HepG2 (cell line): ENCODE measurements around the gene RPS14. TPM values are rescaled to one million over a fixed set of nuclear protein-coding genes. Genes with fewer than 3 reads are reported as not detected.

Experiments
- BRD4 ChIP-seq: sonication (generic); formaldehyde crosslinking; IDR thresholded peaks from 2 replicates; pipeline ENCODE4 v1.4.0; 2020; ENCODE audit warnings: missing genetic modification reagents
- FOXC1 ChIP-seq: sonication (generic); formaldehyde crosslinking; IDR thresholded peaks from 2 replicates; pipeline ENCODE4 v1.8.0; 2022; ENCODE audit warnings: mild to moderate bottlenecking, missing genetic modification reagents, borderline replicate concordance
- KLF11 ChIP-seq: IDR thresholded peaks from 2 replicates; pipeline ENCODE4 v1.6.1; 2016; ENCODE audit warnings: missing compliant biosample characterization
- KLF12 ChIP-seq: sonication (generic); formaldehyde crosslinking; IDR thresholded peaks from 2 replicates; pipeline ENCODE4 v1.4.0; 2020; ENCODE audit warnings: missing genetic modification reagents, borderline replicate concordance
- MAFF ChIP-seq: IDR thresholded peaks from 2 replicates; pipeline ENCODE4 v1.6.1; 2011; ENCODE audit warnings: low read depth, low read length, improper control_type of control experiment
- MXD4 ChIP-seq: IDR thresholded peaks from 2 replicates; pipeline ENCODE4 v1.6.1; 2016; ENCODE audit warnings: mild to moderate bottlenecking, missing biosample characterization, missing genetic modification reagents
- NCOA2 ChIP-seq: sonication (generic); formaldehyde crosslinking; IDR thresholded peaks from 2 replicates; pipeline ENCODE4 v1.8.0; 2022; ENCODE audit warnings: inconsistent platforms
- PAWR ChIP-seq: sonication (generic); formaldehyde crosslinking; IDR thresholded peaks from 2 replicates; pipeline ENCODE4 v1.4.0; 2020; ENCODE audit warnings: missing genetic modification reagents, mild to moderate bottlenecking, borderline replicate concordance
- PHF21A ChIP-seq: sonication (generic); formaldehyde crosslinking; IDR thresholded peaks from 2 replicates; pipeline ENCODE4 v1.5.0; 2020; ENCODE audit warnings: mild to moderate bottlenecking, missing genetic modification reagents
- RBM22 ChIP-seq: fragments of 200-400 bp; formaldehyde crosslinking; optimal IDR thresholded peaks from 2 replicates; pipeline ENCODE3; 2017; ENCODE audit warnings: mild to moderate bottlenecking, low read length, moderate library complexity
- SALL2 ChIP-seq: sonication (generic); formaldehyde crosslinking; IDR thresholded peaks from 2 replicates; pipeline ENCODE4 v1.8.1; 2023; ENCODE audit warnings: mild to moderate bottlenecking, missing genetic modification reagents, inconsistent platforms
- SIX1 ChIP-seq: sonication (generic); formaldehyde crosslinking; IDR thresholded peaks from 2 replicates; pipeline ENCODE4 v1.4.0; 2020; ENCODE audit warnings: missing genetic modification reagents, borderline replicate concordance
- SOX5 ChIP-seq: IDR thresholded peaks from 2 replicates; pipeline ENCODE4 v1.6.1; 2016; ENCODE audit warnings: borderline replicate concordance
- SRSF4 ChIP-seq: fragments of 200-400 bp; formaldehyde crosslinking; IDR thresholded peaks from one replicate; pipeline ENCODE4 v1.6.1; 2018; ENCODE audit warnings: mild to moderate bottlenecking, low read depth, low read length, moderate library complexity; ENCODE audit not compliant: poor library complexity, severe bottlenecking
- SRY ChIP-seq: sonication (generic); formaldehyde crosslinking; IDR thresholded peaks from 2 replicates; pipeline ENCODE4 v1.8.0; 2022; ENCODE audit warnings: mild to moderate bottlenecking, missing genetic modification reagents
- ZBTB7B ChIP-seq: sonication (generic); formaldehyde crosslinking; IDR thresholded peaks from 2 replicates; pipeline ENCODE4 v1.4.0; 2020; ENCODE audit warnings: missing genetic modification reagents
- ZNF546 ChIP-seq: sonication (generic); formaldehyde crosslinking; conservative IDR thresholded peaks from 2 replicates; pipeline ENCODE4 v1.8.1; 2023; ENCODE audit warnings: mild to moderate bottlenecking, missing genetic modification reagents
- ZNF605 ChIP-seq: sonication (generic); formaldehyde crosslinking; IDR thresholded peaks from 2 replicates; pipeline ENCODE4 v1.8.0; 2022; ENCODE audit warnings: mild to moderate bottlenecking, missing genetic modification reagents
- ZNF747 ChIP-seq: sonication (generic); formaldehyde crosslinking; IDR thresholded peaks from 2 replicates; pipeline ENCODE4 v1.8.1; 2023; ENCODE audit warnings: missing genetic modification reagents, mild to moderate bottlenecking, borderline replicate concordance
- polyA plus RNA-seq, 8 experiments: library from polyadenylated mRNA; depleted of rRNA in 3 of 8; stranded (reverse) in 7 of 8; unstranded in 1 of 8; fragments of >200 nt; fragmentation: Illumina TruSeq in 4 of 8; extraction: Trizol in 4 of 8; gene quantifications; 2 replicates each; pipeline versions ENCODE4 v1.2.1 to v1.2.3, GENCODE V29; 2011 to 2016; ENCODE audit warnings: low read depth in 4 of 8, missing spikeins in 1 of 8, mixed read lengths in 1 of 8; ENCODE audit not compliant: insufficient read depth in 1 of 8
- total RNA-seq, 5 experiments: library from RNA; depleted of rRNA; stranded (reverse); fragments of >200 nt; fragmentation: Illumina TruSeq; extraction: Trizol; gene quantifications; 2 replicates each; pipeline ENCODE4 v1.2.3, GENCODE V29; 2016; ENCODE audit warnings: low read depth in 1 of 5
- TF ChIP-seq, protein P1 (sequence below): sonication (generic); formaldehyde crosslinking; IDR thresholded peaks from 2 replicates; pipeline ENCODE4 v1.5.0; 2020; ENCODE audit warnings: mild to moderate bottlenecking, missing genetic modification reagents
- TF ChIP-seq, protein P2 (sequence below): sonication (generic); formaldehyde crosslinking; IDR thresholded peaks from 2 replicates; pipeline ENCODE4 v1.8.1; 2023; ENCODE audit warnings: mild to moderate bottlenecking, inconsistent platforms, moderate library complexity, missing genetic modification reagents, borderline replicate concordance
- TF ChIP-seq, protein P3 (sequence below): IDR thresholded peaks from 2 replicates; pipeline ENCODE4 v1.6.1; 2018; ENCODE audit warnings: missing genetic modification reagents
- TF ChIP-seq, protein P4 (sequence below): sonication (generic); formaldehyde crosslinking; IDR thresholded peaks from 2 replicates; pipeline ENCODE4 v1.4.0; 2020; ENCODE audit warnings: missing genetic modification reagents, mild to moderate bottlenecking, borderline replicate concordance

RPS14 gene
- total and polyA plus RNA-seq, 2 of the 13 experiments (the other 11 are each of a cell fraction or from before 2014, with no cell fraction given): 2,116 to 3,295 TPM

DNA sequence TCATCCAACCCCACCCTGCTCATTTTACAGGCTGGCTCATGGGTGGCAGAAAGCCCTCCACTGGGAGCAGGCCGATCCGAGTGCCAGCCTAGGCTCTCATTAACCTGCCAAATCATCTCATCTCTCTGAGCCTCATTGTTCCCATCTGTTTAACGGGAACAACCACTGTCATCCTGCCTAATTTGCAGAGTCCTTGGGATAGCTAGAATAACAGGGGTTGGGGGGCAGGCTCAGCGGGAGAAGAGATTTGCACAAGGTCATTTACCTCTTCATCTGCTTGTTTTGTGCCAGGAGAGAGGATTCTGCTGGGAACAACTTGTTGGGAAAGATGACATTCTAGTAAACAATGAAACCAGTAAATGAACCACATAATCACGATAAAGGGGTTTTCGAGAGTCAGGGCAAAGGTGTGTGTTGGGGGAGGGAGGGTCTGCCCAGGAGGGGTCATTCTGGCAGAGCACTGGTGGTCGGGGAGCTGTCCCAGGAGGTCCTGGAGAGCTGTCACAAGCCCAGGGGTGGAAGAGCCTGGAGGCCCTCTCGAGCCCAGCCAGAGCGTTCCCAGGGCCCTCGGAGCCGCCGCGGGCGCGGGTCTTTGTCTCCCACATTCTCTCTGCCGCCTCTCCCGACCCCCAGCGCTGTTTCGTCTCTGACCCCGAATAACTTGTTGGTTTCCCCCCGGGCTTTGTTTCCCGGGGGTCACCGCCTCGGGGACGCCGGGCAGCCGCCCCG is 35.6 kb upstream of the RPS14 start (continued):
- TF ChIP-seq, protein P1, sequence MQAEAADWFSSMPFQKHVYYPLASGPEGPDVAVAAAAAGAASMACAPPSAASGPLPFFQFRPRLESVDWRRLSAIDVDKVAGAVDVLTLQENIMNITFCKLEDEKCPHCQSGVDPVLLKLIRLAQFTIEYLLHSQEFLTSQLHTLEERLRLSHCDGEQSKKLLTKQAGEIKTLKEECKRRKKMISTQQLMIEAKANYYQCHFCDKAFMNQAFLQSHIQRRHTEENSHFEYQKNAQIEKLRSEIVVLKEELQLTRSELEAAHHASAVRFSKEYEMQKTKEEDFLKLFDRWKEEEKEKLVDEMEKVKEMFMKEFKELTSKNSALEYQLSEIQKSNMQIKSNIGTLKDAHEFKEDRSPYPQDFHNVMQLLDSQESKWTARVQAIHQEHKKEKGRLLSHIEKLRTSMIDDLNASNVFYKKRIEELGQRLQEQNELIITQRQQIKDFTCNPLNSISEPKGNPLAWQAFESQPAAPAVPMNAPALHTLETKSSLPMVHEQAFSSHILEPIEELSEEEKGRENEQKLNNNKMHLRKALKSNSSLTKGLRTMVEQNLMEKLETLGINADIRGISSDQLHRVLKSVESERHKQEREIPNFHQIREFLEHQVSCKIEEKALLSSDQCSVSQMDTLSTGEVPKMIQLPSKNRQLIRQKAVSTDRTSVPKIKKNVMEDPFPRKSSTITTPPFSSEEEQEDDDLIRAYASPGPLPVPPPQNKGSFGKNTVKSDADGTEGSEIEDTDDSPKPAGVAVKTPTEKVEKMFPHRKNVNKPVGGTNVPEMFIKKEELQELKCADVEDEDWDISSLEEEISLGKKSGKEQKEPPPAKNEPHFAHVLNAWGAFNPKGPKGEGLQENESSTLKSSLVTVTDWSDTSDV: no peak
- TF ChIP-seq ZNF605 (CRISPR knock-in tag) (no peak), MAFF (no peak), ZNF546 (CRISPR knock-in tag) (no peak), FOXC1 (CRISPR knock-in tag) (no peak), NCOA2 (peak; percentile 64; the same call in 1 of the 2 replicates), KLF11 (no peak), RBM22 (no peak), PHF21A (peak; percentile 49; the same call in 1 of the 2 replicates), SRY (CRISPR knock-in tag) (no peak), KLF12 (CRISPR knock-in tag) (no peak), ZNF747 (CRISPR knock-in tag) (no peak; the same call in 1 of the 2 replicates), BRD4 (CRISPR knock-in tag) (no peak), ZBTB7B (CRISPR knock-in tag) (no peak; the same call in 1 of the 2 replicates), SIX1 (CRISPR knock-in tag) (no peak), MXD4 (CRISPR knock-in tag) (no peak), PAWR (CRISPR knock-in tag) (no peak), SOX5 (peak; percentile 48; the same call in 1 of the 2 replicates), SRSF4 (no peak), SALL2 (no peak)
- TF ChIP-seq, protein P2, sequence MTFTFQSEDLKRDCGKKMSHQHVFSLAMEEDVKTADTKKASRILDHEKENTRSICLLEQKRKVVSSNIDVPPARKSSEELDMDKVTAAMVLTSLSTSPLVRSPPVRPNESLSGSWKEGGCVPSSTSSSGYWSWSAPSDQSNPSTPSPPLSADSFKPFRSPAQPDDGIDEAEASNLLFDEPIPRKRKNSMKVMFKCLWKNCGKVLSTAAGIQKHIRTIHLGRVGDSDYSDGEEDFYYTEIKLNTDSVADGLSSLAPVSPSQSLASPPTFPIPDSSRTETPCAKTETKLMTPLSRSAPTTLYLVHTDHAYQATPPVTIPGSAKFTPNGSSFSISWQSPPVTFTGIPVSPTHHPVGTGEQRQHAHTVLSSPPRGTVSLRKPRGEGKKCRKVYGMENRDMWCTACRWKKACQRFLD: no peak
- TF ChIP-seq, protein P3, sequence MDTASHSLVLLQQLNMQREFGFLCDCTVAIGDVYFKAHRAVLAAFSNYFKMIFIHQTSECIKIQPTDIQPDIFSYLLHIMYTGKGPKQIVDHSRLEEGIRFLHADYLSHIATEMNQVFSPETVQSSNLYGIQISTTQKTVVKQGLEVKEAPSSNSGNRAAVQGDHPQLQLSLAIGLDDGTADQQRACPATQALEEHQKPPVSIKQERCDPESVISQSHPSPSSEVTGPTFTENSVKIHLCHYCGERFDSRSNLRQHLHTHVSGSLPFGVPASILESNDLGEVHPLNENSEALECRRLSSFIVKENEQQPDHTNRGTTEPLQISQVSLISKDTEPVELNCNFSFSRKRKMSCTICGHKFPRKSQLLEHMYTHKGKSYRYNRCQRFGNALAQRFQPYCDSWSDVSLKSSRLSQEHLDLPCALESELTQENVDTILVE (CRISPR knock-in tag): no peak
- TF ChIP-seq, protein P4, sequence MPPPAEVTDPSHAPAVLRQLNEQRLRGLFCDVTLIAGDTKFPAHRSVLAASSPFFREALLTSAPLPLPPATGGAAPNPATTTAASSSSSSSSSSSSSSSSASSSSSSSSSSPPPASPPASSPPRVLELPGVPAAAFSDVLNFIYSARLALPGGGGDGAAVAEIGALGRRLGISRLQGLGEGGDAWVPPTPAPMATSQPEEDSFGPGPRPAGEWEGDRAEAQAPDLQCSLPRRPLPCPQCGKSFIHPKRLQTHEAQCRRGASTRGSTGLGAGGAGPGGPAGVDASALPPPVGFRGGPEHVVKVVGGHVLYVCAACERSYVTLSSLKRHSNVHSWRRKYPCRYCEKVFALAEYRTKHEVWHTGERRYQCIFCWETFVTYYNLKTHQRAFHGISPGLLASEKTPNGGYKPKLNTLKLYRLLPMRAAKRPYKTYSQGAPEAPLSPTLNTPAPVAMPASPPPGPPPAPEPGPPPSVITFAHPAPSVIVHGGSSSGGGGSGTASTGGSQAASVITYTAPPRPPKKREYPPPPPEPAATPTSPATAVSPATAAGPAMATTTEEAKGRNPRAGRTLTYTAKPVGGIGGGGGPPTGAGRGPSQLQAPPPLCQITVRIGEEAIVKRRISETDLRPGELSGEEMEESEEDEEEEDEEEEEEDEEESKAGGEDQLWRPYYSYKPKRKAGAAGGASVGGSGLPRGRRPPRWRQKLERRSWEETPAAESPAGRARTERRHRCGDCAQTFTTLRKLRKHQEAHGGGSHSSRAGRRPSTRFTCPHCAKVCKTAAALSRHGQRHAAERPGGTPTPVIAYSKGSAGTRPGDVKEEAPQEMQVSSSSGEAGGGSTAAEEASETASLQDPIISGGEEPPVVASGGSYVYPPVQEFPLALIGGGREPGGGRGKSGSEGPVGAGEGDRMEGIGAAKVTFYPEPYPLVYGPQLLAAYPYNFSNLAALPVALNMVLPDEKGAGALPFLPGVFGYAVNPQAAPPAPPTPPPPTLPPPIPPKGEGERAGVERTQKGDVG (CRISPR knock-in tag): no peak; the same call in 1 of the 2 replicates
